Ishikawa (cell line): ENCODE data around the gene NMUR1.

Experiments
- CEBPB ChIP-seq: IDR thresholded peaks from 2 replicates; pipeline ENCODE4 v1.6.1; 2012
- CREB1 ChIP-seq: IDR thresholded peaks from 2 replicates; pipeline ENCODE4 v1.6.1; 2012; ENCODE audit warnings: low read depth
- EGR1 ChIP-seq: IDR thresholded peaks from 2 replicates; pipeline ENCODE4 v1.6.1; 2012
- EP300 ChIP-seq: IDR thresholded peaks from 2 replicates; pipeline ENCODE4 v1.6.1; 2012; ENCODE audit warnings: borderline replicate concordance
- FOXM1 ChIP-seq: IDR thresholded peaks from 2 replicates; pipeline ENCODE4 v1.6.1; 2012; ENCODE audit warnings: low read depth, borderline replicate concordance
- NFIC ChIP-seq: IDR thresholded peaks from 2 replicates; pipeline ENCODE4 v1.6.1; 2012
- RAD21 ChIP-seq: IDR thresholded peaks from 2 replicates; pipeline ENCODE4 v1.6.1; 2012; ENCODE audit warnings: low read depth
- TAF1 ChIP-seq: IDR thresholded peaks from 2 replicates; pipeline ENCODE4 v1.6.1; 2012; ENCODE audit warnings: low read depth, mild to moderate bottlenecking
- TCF12 ChIP-seq: IDR thresholded peaks from 2 replicates; pipeline ENCODE4 v1.6.1; 2012; ENCODE audit warnings: low read depth
- TEAD4 ChIP-seq: IDR thresholded peaks from 2 replicates; pipeline ENCODE4 v1.6.1; 2012
- YY1 ChIP-seq: IDR thresholded peaks from 2 replicates; pipeline ENCODE4 v1.6.1; 2012; ENCODE audit warnings: low read depth
- ZBTB7A ChIP-seq: IDR thresholded peaks from 2 replicates; pipeline ENCODE4 v1.6.1; 2012; ENCODE audit warnings: low read depth
- TF ChIP-seq, protein P1 (sequence below): IDR thresholded peaks from 2 replicates; pipeline ENCODE4 v1.6.1; 2012; ENCODE audit warnings: low read depth, mild to moderate bottlenecking
- TF ChIP-seq, protein P2 (sequence below): IDR thresholded peaks from 2 replicates; pipeline ENCODE4 v1.6.1; 2012
- TF ChIP-seq, protein P3 (sequence below): IDR thresholded peaks from 2 replicates; pipeline ENCODE4 v1.6.1; 2012

NMUR1 gene

DNA sequence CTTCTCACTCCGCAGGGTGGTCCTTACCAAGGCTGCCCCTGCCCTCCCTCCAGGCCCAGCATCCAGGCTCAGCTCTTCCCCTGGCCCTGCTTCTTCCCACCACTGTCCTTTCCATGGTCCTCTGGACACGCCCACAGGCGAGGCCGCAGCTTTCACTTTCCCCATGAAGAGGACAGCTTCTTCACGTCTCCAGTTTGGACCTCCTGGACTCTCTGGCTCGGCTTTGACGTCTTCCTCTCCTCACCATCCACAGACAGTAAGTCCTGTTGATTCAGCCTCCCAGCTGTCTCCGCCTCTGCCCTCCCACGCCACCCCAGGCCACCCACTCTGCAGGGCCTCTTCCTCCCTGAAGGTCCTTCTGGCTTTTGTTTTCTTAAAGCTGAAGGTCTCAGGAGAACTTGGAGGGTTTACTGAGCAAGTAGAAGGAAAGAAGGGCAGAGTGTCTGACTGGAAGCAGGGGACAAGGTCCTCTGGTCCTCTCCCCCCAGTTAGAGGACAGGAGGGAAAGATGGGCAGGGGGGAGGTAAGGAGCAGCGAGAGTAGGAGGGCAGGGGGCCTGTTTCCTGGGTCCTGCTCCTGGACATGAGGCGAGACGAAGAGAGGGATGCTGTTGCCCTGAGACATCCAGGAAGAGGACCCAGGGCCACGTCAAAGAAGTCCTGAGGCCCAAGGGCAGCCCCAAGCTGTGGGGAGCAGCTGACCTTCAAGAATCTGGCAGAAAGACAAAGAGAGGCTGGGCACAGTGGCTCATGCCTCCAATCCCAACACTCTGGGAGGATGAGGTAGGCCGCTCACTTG is 24.7 kb upstream of the NMUR1 start:
- TF ChIP-seq NFIC, result no peak
- TF ChIP-seq, protein P1, sequence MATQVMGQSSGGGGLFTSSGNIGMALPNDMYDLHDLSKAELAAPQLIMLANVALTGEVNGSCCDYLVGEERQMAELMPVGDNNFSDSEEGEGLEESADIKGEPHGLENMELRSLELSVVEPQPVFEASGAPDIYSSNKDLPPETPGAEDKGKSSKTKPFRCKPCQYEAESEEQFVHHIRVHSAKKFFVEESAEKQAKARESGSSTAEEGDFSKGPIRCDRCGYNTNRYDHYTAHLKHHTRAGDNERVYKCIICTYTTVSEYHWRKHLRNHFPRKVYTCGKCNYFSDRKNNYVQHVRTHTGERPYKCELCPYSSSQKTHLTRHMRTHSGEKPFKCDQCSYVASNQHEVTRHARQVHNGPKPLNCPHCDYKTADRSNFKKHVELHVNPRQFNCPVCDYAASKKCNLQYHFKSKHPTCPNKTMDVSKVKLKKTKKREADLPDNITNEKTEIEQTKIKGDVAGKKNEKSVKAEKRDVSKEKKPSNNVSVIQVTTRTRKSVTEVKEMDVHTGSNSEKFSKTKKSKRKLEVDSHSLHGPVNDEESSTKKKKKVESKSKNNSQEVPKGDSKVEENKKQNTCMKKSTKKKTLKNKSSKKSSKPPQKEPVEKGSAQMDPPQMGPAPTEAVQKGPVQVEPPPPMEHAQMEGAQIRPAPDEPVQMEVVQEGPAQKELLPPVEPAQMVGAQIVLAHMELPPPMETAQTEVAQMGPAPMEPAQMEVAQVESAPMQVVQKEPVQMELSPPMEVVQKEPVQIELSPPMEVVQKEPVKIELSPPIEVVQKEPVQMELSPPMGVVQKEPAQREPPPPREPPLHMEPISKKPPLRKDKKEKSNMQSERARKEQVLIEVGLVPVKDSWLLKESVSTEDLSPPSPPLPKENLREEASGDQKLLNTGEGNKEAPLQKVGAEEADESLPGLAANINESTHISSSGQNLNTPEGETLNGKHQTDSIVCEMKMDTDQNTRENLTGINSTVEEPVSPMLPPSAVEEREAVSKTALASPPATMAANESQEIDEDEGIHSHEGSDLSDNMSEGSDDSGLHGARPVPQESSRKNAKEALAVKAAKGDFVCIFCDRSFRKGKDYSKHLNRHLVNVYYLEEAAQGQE, result no peak
- TF ChIP-seq, protein P2, sequence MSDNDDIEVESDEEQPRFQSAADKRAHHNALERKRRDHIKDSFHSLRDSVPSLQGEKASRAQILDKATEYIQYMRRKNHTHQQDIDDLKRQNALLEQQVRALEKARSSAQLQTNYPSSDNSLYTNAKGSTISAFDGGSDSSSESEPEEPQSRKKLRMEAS, result no peak
- TF ChIP-seq TCF12, result no peak
- no peak for TF ChIP-seq ZBTB7A
- no peak for TF ChIP-seq TEAD4
- TF ChIP-seq EP300, result no peak
- TF ChIP-seq CEBPB, result no peak
- no peak for TF ChIP-seq YY1
- TF ChIP-seq, protein P3, sequence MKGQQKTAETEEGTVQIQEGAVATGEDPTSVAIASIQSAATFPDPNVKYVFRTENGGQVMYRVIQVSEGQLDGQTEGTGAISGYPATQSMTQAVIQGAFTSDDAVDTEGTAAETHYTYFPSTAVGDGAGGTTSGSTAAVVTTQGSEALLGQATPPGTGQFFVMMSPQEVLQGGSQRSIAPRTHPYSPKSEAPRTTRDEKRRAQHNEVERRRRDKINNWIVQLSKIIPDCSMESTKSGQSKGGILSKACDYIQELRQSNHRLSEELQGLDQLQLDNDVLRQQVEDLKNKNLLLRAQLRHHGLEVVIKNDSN, result no peak

DNA sequence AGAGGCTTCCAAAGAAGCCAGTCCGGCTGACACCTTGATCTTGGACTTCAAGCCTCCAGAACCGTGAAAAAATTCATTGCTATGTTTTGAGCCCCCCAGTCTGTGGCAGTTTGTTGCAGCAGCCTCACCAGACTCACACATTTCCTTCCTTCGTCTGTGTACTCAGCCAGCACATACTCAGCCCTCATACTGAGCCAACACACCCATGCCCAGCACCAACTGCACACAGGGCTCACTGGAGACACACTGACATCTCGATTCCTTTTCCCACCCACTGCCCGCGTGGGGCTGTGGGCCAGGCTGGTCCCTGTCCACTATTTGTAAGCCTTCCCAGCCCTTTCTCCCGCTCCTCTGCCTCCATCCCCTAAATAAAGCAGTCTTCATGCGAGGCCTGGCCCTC is 24.1 kb upstream of the NMUR1 start:
- TF ChIP-seq CREB1 (no peak), CEBPB (no peak), EP300 (no peak), NFIC (no peak), TEAD4 (no peak), EGR1 (no peak), TCF12 (no peak)
- TF ChIP-seq, protein P1, result no peak

DNA sequence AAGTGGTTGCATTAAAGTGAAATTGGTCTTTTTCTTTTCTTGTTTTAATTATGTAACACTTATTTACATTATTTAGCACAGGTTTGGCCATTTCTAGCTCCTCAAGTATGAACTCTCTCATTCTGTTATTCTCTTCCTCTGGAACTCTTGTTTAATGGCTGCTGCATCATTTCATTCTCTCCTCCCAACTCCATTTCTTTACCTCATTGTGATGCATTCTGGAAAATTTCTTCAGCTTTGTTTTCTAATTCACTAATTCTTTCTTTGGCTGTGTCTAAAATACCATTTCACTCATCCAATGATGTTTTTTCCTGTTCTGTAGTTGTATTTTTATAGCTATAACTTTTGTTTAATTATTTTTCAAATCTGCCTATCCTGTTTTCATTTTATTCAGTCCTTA is 22.5 kb upstream of the NMUR1 start:
- TF ChIP-seq FOXM1 (no peak), EGR1 (no peak), CEBPB (no peak), YY1 (no peak), RAD21 (no peak), NFIC (no peak), TCF12 (no peak), TEAD4 (no peak), CREB1 (no peak), ZBTB7A (no peak), TAF1 (no peak), EP300 (no peak)
- TF ChIP-seq, protein P1, result no peak
- TF ChIP-seq, protein P3, result no peak
- TF ChIP-seq, protein P2, result no peak

DNA sequence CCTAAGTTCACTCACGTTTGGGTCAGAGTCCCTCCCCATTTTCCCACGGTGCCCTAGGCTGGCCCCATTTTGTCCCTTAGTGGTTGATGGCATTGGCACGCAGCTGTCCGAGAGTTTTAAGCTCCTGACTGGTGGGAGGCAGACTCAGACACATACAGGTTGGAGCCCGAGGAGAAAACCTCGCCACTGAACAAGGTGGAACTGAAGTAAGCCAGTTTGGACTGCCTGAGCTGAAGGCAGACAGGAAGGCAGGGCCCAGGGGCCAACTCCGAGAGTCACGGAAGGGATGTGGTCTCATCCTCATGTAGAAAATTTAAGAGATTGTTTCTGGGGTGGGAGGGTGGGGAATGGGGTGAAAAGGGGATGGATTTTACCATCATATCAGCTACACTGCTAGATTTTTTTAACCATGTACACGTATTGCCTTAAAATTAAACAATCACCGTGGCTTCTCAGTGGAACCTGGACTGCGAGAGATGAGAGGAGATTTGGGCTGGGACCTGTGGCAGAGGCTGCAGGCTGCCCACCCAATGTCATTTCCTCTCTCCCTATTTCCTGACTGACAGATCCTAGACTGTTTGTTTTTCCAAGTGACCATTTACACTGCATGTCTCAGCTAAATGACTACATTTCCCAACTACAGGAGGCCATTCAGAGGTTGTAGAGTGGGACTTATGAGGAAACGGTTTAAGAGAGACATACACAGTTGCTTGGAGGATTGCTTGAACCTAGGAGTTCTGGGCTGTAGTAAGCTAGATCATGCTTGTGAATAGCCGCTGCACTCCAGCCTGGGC is 19.4 kb upstream of the NMUR1 start:
- TF ChIP-seq TAF1 (no peak), FOXM1 (no peak), TEAD4 (no peak), EP300 (no peak), ZBTB7A (no peak), TCF12 (no peak), CEBPB (no peak), CREB1 (no peak), NFIC (no peak), YY1 (no peak), RAD21 (no peak), EGR1 (no peak)
- TF ChIP-seq, protein P3, result no peak
- TF ChIP-seq, protein P1, result no peak
- TF ChIP-seq, protein P2, result no peak
